Measurements from ENCODE around the gene FAM3D.

DNA sequence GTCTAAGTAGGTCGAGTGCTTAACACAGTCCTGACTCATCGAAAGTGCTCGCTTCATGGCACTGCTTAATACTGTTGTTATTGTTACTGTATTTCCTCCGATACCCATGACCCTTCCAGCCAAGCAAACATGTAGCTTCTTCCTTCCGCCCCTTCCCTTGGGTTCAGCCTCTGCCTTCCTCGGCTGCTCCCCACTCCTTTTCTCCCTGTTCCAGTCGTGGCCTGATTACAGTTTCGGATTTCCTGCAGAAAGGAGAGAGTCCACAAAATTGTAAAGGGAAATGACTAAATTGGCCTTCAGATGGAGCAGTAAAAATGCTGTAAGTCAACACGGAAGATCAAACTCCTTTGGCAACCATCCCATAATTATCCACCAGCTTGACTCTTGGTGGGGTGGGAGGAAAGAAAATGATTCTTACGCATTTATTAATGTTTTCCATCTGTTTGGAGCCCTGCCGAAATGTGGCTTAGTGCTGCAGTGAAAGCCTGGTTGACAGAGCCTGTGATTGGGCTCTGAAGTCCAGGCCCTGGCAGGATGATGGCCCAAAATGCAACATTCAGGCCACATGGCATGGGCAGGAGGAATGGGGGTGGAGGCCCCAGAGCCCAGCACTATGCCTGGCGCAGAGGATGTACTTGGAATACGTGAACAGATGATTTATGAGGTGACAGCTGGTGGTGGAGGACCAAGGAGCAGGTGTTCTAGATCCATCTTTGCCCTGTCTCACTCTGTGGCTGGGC is 37.6 kb downstream of the FAM3D start:
- TF ChIP-seq CTCF (IDR thresholded peaks at IDR 0.05) (no peak), EZH2 (IDR thresholded peaks at IDR 0.05) (no peak), EZH2phosphoT487 (IDR thresholded peaks at IDR 0.05) (no peak)
